GM21723 (cell line): Measurements from ENCODE around the gene NHLRC4.

ENCODE experiments used
- ATAC-seq: cut with Tn5 transposase; IDR thresholded peaks from one replicate; pipeline ENCODE4 v1.9.1; 2021; ENCODE audit warnings: mild to moderate bottlenecking, moderate library complexity; ENCODE audit not compliant: unreplicated experiment

NHLRC4 gene

DNA sequence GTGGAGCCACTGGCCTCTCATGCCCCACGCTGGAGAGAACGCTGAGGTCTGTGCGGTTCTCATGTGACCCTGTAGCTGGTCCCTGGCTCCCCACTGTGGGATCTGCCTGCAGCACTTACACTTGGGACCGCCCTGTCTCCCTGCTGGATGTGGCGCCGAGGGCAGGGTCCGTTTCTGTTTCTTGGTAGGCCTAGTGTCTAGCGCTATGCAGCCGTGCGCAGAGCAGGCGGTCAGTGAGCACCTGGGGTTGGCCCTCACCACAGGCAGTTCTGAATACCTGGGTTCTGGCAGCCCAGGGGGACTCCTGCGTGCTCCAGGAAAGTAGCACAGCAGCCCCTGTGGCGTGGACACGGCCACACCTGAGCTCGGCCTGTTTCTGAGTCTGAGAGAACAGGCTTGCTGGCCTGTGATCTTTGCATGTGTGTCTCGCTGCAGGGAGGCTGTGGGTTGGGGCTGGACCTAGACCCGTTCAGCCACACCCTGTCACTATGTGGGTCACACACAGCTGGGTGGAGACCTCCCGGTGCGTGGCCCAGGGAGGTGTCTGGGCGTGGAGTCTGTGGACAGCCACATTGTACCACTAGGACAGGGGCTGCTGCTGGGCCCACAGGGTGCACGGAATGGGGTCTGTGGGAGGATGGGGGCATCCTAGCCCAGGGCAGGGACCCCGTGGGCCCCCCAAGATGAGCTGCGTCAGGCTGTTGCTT, 36.5 kb upstream of the NHLRC4 start:
- no peak for ATAC-seq

DNA sequence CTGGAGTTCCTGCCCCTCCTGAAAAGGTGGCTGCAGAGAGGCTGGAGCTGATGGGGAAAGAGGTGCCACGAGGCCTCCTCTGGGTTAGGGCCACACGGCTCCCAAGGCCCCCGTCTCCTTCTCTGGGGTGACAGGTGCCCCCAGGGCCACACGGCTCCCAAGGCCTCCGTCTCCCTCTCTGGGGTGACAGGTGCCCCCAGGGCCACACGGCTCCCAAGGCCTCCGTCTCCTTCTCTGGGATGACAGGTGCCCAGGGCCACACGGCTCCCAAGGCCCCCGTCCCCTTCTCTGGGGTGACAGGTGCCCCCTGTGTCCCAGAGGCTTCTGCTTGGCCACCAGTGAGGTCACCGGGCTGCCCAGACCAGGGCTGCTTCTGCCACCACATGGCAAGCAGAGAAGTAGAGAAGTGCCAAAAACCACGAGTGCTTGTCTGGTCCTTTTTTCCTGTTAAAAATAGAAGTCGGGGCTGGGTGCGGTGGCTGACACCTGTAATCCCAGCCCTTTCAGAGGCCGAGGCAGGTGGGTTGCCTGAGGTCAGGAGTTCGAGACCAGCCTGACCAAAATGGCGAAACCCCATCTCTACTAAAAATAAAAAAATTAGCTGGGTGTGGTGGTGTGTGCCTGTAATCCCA, 35.2 kb upstream of the NHLRC4 start:
- no peak for ATAC-seq

DNA sequence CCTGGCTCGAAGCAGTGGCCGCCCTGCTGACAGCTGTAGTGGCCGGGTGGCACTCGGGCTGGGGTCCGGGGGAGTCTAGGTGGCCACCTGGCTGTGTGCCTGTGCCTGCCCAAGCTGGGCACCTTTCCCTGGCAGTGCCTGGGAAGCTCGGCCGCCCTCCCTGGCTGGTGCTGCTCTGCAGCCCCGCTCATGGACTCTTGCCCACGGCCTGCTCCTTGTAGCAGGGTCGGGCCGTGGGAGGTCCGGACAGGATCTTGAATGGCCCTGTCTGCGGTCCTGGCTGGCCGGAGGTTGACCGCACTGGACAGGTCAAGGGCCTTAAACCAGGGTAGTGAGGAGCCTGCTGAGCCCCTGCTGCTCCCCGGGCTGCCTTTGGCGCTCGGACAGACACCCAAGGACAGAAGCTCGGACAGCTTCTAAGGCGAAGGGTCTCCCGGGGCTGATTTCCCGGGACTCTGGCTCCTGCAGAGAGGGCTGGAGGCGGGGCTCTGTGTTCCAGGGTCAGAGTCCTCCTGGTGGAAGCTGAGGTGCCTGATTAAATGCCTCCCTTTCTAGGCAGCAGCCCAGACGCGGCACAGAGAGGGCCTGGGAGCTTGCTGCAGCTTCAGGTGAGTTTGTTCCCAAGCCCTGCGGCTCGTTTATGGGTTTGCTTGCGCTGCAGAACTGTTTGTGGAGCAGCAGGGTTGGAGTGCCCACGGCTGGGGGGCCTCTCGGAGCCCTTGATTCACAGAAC, 33.2 kb upstream of the NHLRC4 start:
- no peak for ATAC-seq

DNA sequence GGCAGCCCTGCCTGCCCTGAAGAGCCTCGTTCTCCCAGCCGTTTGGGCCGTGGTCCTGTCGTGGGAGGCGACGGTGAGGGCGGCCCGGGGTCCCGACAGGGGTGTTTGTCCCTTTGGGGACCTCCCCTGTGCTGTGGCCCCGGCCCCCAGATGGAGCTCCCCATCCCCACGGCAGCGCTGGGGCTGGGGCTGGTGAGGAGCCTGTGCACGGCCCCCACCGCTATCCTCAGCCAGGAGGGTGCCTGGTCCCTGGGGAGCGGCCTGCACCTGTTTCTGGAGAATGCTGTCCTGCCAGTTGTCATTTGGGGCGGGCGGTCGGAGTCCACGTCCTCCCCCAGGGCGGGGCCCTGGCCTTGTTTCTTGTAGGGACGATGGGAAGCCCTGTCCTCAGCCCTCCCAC, 32.7 kb upstream of the NHLRC4 start:
- no peak for ATAC-seq

DNA sequence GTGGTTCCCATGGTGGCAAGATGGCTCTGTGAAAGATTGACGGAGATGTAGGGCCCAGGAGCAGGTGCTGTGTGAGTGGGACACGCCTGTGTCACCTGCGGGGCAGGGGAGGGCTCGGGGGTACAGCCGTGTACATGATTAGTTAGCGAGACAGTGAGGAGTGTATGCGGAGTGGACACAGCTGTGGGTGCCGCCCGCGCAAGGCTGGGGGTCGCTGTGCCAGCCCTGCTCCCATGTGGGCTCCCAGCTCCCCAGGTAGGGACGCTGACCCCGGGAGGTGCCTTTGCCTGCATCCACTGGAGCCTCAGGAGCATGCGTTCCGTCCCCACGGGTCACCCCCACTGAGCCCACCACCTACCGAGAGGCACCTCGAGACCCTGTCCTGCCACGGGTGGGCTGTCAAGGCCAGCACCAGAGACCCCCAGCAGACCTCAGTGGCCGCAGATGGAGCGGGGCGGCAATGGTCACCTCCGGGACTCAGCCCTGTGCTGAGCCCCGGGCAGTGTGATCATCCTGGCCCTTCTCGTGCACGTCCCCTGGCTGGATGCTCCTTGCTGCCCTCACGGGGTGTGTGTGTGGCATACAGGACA, 31.9 kb upstream of the NHLRC4 start:
- no peak for ATAC-seq

DNA sequence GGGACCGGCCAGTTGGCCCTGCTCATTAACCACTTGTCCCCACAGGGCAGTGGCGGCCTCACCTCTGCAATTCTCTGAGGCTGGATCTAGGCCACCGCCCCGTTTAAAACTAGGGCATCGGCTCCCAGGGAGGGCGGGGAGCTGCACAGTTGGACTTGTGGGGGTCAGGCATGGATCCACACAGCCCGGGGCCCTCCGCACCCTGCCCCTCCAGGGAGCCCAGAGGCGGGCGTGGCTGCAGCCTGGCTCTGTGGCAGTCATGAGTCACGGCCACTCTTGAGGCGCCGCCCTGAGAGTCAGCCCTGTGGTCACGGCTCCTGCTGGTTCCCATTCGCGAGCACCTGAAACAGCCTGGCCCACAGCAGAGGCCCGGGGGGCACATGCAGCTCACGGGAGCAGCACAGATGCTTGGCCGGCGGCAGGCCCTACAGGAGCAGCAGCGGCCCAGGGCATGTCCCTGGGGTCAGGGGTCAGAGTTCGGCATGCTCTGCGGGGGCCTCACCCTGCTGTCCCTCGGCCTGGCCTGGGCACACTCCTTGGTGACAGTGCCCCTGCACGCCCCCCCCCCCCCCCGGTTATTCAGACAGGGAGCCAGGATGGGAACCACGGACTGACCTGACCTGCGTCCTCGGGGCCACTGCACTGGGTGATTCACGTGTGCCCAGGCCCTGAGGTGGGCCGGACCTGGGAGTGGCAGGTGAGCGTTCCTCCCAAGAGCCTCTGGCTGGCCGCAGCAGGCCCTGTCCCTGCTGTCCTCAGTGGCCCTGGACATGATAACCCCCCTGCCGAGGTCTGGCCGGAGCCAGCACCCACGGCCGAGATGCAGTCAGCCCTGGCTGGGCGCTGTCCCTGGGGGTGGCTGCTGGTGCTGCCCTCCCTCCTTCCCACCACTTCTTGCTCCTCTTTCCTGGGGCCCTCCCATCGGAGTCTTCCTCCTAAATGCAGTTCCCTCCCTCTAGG, 31.1 kb upstream of the NHLRC4 start:
- ATAC-seq: no peak

DNA sequence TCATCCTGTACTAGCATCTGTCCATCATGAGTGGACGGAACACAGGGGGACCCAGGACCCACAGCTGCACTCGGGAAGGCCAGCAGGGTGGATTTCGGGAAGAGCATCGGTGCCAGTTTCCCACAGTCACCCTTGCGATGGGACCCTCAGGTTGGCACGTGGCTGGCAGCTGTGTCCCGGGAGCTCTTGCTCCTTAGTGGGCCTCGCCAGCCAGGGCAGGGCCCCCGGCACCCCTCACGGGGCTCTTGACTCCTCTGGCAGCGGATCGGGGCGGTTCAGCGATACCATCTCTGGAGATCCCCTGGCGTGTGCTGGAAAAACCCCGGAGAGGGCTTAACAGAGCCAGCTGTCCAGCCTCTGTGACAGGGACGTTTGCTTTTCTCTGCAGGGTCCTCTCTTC, 30.1 kb upstream of the NHLRC4 start:
- no peak for ATAC-seq

DNA sequence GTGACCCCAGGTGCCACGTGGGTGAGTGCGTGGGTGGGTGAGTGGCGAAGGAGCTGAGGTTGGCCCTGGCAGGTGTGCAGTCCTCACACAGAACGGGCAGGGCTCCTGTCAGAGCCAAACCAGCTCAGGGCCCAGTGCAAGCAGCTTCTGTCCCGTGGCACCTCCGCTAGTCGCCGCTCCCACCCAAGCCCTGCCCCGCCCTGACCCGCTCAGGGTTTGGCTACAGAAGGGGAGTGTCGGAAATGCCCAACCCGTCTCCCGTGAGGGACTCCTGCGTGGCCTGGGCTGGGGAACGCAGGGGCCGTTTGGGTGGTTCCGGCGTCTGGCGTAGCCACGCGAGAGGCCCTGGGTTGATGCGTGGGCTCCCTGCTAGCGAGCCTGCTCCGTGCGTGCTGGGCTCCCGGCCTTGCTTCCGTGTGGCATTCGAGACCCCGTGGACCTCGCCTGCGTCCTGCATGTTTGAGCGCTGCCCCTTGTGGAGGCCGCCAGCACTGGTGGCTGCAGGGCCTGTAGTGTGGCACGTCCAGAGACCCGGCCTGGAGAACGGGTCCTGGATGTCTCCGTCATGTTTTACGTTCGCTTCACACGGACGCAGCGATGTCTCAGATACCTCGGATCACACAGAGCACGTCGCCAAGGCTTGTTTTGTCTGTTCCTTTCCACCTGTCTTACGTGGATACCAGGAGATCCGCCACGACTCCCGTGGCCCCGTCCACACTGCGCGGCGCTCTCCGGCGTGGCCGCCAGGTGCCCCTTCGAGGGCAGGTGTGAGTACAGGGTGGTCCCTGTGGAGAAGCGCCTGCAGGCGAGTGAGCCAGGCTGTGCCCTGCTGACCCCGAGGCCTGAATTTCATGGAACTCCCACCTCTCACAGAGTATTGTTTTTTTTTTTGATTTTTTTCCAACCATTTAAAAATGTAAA, 29.1 kb upstream of the NHLRC4 start:
- ATAC-seq: no peak

DNA sequence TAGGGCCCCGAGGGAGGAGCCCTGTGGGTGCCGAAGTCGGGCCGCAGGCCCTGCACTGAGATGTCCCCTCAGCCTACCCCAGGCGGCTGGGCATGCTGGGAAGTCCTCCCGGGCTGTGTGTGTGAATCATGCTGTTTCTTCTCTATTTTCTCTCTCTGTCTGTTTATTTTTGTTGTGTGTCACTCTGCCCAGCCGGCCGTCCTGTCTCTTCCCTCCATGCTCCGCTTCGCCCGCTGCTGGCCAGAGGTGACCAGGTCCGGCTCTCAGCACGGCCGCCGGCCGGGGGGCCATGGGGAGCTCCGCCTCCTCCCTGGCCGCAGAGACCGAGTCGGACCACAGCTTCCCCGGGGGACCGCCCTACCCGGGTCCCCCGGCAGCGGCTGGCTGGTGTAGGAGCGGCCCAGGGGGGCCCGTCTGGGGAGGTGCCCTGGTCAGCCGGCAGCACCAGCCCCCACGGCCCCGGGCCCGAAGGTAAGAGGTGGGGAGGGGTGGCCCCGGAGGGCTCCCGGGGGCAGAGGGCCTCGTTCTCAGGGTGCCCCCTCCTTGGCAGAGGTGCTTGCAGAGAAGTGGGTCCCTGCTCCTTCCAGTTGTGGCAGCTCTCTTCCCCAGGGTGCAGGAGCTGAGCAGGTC, 26.8 kb upstream of the NHLRC4 start:
- no peak for ATAC-seq

DNA sequence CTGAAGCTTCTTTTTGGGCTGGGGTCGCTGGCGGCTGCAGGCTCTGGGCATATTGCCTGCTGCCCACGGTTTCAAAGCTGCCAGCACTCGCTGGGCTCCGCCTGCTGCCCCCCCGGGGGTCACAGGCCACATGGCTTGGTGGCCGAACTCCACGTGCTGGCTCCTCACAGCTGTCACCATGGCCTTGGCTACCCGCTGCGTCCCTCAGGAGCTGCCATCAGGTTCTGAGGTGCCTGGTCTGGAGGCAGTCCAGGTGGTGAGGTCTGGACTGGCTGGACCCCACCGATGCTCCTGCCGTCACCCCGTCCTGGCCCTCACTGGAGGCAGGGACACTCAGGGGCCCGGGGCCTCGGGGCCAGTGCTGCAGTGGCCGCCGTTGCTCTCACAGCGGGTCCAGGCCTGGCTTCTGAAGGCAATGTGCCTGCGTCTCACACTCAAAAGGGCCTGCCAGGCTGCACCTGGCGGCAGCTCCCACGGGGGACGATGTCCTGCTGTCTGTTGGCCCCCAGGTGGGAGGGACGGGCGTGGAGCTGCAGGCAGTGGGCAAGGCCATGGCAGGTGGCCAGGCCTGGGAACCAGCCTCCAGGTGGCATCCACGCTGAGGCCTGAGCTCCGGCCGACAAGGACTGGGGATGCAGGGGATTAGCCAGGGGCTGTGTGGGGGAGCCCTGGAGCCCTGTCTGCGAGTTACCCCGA, 26.0 kb upstream of the NHLRC4 start:
- no peak for ATAC-seq

DNA sequence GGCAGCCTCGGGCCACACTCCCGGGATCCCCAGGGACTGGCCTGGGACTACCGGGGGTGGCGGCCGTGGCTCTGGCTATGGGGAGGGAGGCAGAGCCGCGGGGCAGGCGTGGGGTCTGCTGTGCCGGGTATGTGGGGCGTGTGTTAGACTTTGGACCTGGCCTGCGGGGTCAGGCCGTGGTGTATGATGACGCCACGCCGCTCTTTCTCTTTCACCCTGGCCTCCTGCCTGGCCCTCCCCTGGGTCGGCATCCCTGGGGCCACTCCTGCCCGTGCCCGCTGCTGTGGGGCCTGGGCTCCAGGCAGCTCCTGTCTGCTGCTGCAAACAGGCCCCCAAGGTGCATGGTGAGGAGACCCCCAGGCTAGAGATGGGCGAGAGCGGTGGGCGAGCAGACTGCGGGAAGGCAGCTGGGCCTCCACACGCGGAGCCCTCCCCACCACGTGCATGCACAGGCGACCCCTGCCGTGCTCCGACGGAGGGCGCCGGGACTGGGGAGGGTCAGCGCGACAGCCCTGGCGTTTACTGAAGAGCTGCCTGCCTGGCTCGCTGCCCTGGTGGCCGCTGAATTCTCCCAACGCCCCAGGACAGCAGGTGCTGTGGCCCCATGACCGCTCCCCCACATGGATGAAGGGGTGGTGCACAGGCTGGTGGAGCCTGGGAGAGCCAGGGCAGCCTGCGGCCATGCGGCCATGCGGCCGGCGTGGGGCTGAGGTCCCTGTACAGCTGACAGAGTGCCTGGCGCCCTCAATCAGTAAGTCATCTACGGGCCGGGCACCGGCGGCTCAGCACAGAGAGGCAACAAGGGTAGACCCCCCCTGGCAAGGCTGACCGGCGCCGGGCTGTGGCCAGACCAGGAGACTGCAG, 23.3 kb upstream of the NHLRC4 start:
- no peak for ATAC-seq

DNA sequence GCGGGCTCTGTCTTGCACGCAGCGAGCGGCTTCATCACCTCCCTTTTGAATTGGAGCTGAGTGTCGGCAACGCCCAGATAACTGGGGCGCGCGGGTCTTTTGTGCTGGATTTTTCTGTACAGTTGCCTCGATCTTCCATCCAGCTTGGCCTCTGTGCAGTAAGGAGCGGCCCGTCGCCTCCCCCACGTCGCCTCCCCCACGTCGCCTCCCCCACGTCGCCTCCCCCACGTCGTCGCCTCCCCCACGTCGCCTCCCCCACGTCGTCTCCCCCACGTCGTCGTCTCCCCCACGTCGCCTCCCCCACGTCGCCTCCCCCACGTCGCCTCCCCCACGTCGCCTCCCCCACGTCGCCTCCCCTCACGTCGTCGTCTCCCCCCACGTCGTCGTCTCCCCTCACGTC, 22.3 kb upstream of the NHLRC4 start:
- no peak for ATAC-seq

DNA sequence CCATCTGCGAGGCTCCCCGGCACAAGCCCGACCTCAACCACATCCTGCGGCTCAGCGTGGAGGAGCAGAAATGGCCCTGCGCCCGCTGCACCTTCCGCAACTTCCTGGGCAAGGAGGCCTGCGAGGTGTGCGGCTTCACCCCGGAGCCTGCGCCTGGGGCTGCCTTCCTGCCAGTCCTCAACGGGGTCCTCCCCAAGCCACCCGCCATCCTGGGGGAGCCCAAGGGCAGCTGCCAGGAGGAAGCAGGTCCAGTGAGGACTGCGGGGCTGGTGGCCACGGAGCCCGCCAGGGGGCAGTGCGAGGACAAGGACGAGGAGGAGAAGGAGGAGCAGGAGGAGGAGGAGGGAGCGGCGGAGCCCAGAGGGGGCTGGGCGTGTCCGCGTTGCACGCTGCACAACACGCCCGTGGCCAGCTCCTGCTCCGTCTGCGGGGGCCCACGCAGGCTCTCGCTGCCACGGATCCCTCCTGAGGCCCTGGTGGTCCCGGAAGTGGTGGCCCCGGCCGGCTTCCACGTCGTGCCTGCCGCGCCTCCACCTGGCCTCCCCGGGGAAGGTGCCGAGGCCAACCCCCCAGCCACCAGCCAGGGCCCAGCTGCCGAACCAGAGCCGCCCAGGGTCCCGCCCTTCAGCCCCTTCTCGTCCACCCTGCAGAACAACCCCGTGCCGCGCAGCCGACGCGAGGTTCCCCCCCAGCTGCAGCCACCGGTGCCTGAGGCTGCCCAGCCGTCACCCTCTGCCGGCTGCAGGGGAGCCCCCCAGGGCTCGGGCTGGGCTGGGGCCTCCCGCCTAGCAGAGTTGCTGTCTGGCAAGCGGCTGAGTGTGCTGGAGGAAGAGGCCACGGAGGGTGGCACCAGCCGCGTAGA, 19.7 kb upstream of the NHLRC4 start:
- ATAC-seq: no peak

DNA sequence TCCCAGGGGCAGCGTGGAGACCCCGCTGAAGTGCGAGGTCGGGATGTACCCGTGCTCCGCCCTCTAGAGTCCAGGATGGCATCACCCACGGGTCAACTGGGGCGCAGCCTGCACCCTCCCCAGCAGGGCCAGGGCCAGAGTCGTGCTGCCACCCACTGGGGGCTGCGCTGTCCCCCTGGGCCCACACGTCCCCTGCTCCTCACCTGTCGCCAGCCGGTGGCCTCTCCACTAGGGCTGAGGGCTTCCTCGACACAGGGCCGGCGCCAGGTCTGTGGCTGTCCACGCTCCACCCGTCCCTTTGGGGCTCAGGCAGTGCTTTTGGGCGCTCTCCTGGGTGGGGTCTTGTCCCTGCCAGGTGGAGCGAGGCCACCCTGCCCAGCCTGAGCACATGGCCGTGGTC, 18.2 kb upstream of the NHLRC4 start:
- ATAC-seq: no peak

DNA sequence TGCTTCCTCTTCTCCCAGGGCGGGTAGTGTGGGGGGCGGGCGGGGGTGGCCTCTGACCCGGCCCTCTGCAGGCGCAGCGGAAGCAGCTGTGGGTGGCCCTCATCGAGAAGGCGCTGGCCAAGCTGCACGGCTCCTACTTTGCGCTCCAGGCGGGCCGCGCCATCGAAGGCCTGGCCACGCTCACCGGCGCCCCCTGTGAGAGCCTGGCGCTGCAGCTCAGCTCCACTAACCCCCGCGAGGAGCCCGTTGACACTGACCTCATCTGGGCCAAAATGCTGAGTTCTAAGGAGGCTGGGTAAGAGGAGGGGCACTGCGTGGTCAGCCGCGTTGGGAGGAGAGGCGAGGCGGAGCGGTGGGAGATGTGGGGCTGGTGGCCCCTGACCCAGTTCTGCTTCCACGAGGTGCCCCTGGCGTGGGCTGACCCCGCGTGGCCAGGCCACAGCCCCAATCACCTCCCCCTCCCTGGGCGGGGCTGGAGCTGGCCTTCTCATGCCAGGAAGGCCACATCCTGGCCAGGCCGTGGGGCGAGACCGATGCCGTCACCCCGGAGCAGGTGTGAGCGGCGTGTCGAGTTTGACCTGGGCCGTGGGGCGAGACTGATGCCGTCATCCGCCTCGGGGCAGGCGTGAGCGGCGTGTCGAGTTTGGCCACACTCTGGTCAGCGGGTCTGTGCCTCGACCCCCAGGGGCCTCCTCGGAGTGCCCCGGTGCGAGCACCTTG, 17.1 kb upstream of the NHLRC4 start:
- ATAC-seq: no peak

DNA sequence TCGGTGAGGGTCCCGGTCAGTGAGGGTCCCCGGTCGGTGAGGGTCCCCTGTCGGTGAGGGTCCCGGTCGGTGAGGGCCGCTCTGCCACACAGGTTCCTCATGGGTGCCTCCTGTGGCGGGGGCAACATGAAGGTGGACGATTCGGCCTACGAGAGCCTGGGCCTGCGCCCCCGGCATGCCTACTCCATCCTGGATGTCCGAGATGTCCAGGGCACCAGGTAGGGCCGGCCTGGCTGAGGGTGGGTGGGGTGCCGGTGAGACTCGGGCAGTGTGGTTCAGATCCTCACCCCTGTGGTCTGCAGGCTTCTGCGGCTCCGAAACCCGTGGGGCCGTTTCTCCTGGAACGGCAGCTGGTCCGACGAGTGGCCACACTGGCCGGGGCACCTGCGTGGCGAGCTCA, 15.6 kb upstream of the NHLRC4 start:
- ATAC-seq: no peak
